Measurements from ENCODE around the gene VSIG10L2.

The VSIG10L2 gene

DNA sequence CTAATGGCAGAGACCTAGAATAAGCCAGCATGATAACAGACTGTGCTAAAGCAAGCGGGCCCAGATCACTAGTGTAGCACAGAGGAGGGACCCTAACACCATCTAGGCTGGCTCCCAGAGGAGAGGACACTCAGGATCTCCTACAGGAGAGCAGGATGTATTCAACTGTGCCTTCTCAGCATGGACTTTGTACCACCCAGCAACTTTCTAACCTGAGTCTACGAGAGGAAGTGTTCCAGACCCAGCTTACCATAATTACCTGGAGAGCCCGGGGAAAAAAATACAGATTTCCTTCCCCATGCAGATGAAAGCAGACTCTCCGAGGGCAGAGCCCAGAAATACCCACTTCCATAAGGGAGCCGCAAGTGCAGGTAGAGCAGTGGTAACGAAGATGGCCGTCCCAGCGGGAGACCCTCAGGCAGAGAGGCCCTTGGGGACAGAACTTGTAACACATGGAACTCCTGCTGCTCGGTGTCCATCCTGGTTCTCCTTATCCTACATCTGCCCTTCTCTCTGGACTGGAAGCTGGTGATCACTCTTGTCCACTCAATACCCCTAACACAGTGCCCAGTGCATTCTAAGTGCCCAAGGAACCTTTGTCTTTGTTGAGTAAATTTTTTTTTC lies 21.3 kb upstream of the VSIG10L2 start:
- Histone ChIP-seq H3K4me1 (no peaks in the 10 kb centered on the region), H3K27me3 (peaks cover 0 to 9% of the 10 kb centered on the region in 2 donors), H3K9me3 (no peaks in the 10 kb centered on the region), H3K27ac (no peak overlapping the region), H3K4me3 (no peak overlapping the region), H3K36me3 (no peaks in the 10 kb centered on the region)
- DNase-seq, result no peak
- intact Hi-C loops (cut with DNase I; ENCODE audit: low total_unique reads), result loop anchor here (5.0 kb wide), 1 partner anchor 268 kb away; no protein-coding TSS in a partner anchor
- TF ChIP-seq, protein P1, sequence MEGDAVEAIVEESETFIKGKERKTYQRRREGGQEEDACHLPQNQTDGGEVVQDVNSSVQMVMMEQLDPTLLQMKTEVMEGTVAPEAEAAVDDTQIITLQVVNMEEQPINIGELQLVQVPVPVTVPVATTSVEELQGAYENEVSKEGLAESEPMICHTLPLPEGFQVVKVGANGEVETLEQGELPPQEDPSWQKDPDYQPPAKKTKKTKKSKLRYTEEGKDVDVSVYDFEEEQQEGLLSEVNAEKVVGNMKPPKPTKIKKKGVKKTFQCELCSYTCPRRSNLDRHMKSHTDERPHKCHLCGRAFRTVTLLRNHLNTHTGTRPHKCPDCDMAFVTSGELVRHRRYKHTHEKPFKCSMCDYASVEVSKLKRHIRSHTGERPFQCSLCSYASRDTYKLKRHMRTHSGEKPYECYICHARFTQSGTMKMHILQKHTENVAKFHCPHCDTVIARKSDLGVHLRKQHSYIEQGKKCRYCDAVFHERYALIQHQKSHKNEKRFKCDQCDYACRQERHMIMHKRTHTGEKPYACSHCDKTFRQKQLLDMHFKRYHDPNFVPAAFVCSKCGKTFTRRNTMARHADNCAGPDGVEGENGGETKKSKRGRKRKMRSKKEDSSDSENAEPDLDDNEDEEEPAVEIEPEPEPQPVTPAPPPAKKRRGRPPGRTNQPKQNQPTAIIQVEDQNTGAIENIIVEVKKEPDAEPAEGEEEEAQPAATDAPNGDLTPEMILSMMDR (IDR thresholded peaks at IDR 0.05), result no peak

DNA sequence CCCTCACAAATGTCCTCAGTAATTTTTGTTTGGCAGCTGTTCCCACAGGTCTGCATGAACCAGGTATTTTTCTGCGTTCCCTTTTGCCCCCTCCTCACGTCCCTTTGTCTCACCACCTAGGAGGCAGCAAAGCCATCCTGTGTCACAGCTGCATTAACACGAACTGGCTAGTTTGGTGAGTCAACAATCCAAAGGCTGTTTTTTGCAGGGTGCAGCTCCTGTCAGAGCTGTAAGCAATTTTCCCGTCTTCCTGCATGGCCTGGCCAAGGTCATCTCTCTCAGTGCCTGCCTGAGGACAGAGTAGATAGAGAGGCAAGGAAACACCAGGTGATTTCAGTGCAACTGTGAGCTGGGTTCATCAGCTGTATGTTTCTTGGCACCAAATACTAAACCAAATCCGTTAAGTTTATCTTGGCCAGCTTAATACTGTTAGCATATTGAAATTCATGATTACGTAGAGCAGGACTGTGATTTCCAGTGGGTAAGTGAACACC lies 20.6 kb upstream of the VSIG10L2 start:
- intact Hi-C loops (cut with DNase I; ENCODE audit: low total_unique reads), result no loop called here
- H3K27me3 ChIP-seq, result peaks cover 0 to 11% of the 10 kb centered on the region in 2 donors
- no peaks in the 10 kb centered on the region for H3K9me3 ChIP-seq
- DNase-seq, result no peak
- no peaks in the 10 kb centered on the region for H3K4me1 ChIP-seq
- no peaks in the 10 kb centered on the region for H3K36me3 ChIP-seq
- H3K4me3 ChIP-seq, result no peak overlapping the region
- TF ChIP-seq, protein P1 (IDR thresholded peaks at IDR 0.05), result no peak
- no peak overlapping the region for H3K27ac ChIP-seq

DNA sequence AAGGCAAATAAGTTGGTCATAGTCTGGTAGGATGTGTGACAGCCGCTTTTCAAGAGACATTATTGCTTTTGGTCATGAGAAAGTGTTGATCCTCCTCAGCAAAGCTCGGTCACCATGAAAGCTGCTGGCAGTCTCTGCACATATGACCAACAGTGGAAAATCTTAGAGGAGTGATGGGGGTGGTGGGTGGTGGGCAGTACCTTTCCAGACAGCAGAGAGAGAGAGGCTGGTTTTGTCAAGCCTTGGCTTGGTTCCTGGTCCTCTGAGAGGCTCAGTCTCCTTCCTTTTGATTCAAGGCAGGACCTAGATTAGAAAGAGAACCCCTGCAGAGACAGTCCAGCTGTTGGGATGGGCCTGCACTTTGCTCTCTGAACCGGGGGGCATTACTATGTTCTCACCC lies 20.0 kb upstream of the VSIG10L2 start:
- DNase-seq, result no peak
- intact Hi-C loops (cut with DNase I; ENCODE audit: low total_unique reads), result no loop called here
- Histone ChIP-seq H3K36me3 (no peaks in the 10 kb centered on the region), H3K27me3 (peaks cover 0 to 13% of the 10 kb centered on the region in 2 donors), H3K27ac (no peak overlapping the region), H3K4me1 (no peaks in the 10 kb centered on the region), H3K4me3 (no peak overlapping the region), H3K9me3 (no peaks in the 10 kb centered on the region)
- TF ChIP-seq, protein P1 (IDR thresholded peaks at IDR 0.05), result no peak

DNA sequence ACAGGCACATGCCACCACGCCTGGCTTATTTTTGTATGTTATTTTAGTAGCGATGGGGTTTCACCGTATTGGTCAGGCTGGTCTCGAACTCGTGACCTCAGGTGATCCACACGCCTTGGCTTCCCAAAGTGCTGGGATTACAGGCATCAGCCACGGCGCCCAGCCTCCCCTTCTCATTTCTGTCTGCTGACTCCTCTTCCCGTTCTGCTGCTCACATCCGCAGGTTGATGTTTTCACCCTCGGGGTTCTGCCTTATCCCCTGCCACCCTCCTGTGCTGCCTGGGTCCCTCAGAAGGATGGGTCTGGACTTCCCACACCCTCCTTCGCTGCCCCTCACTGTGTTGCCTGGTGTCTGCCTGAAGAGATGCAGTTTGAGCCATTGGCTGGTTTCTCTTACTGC lies 19.2 kb upstream of the VSIG10L2 start:
- intact Hi-C loops (cut with DNase I; ENCODE audit: low total_unique reads), result no loop called here
- Histone ChIP-seq H3K27ac (no peak overlapping the region), H3K4me3 (no peak overlapping the region), H3K9me3 (no peaks in the 10 kb centered on the region), H3K27me3 (peaks cover 0 to 17% of the 10 kb centered on the region in 2 donors), H3K36me3 (no peaks in the 10 kb centered on the region), H3K4me1 (no peaks in the 10 kb centered on the region)
- TF ChIP-seq, protein P1 (IDR thresholded peaks at IDR 0.05), result no peak
- DNase-seq, result no peak

DNA sequence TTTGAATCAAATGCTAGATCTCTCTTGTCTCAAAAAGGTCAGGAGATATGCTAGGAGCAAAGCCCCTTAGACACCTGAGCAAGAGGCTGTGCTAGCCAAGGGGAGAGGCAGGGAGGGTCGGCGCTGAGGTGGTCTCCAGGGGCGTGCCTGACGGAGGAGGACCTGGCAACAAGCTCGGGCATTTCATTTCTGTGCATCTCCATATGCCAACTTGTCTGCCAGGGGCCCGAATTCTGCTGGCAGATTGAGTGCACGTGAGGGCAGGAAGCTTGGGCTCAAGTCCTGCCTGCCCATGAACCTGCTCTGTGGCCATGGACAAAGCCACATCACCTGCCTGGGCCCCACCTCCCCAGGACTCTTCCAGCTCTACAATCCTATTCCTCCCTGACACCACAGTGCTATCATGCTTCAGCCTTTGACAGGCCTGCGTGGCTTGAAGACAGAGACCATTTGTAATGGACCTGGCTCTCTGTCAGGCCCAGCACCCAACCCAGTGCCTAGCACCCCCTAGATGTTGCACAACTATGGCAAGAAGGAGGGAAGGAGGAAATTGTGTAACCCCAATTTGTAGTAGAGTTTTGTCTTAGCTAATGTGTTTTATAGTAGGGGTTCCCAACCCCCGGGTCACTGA lies 16.3 kb upstream of the VSIG10L2 start:
- no peaks in the 10 kb centered on the region for H3K36me3 ChIP-seq
- intact Hi-C loops (cut with DNase I; ENCODE audit: low total_unique reads), result loop anchor here (5.0 kb wide), 1 partner anchor 258 kb away; no protein-coding TSS in a partner anchor
- H3K4me3 ChIP-seq, result no peak overlapping the region
- DNase-seq, result no peak
- peaks cover 0 to 27% of the 10 kb centered on the region in 2 donors for H3K27me3 ChIP-seq
- TF ChIP-seq, protein P1 (IDR thresholded peaks at IDR 0.05), result no peak
- no peaks in the 10 kb centered on the region for H3K9me3 ChIP-seq
- no peak overlapping the region for H3K27ac ChIP-seq
- no peaks in the 10 kb centered on the region for H3K4me1 ChIP-seq

Measured in tibial artery (tissue), 4 donors.